ENCODE results near the gene PCDHGA11.

PCDHGA11 gene

DNA sequence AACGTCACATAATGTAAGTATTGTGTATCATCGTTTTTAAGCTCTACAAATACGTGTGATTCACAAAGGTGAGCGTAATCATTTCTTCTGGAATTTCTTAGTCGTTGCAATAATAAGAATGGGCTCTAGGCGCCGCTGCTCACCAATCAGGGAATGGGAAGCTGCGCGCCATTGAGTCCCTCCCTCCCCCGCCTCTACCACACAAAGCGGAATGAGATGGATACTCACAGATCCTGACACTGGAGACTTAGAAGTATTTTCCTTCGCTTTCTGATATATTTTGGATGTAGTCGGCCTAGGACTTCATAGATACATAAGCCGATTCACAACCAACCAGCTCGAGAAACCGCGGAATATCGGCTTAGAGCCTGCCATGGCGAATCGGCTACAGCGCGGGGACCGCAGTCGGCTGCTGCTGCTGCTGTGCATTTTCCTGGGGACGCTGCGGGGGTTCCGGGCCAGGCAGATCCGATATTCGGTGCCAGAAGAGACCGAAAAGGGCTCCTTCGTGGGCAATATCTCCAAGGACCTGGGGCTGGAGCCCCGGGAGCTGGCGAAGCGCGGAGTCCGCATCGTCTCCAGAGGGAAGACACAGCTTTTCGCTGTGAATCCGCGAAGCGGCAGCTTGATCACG is at the start of gene PCDHGA11 (continued):
- TF ChIP-seq RBAK (tag by site-specific recombination; IDR thresholded peaks at IDR 0.05): no peak
- TF ChIP-seq ZBTB17 (tag by site-specific recombination; IDR thresholded peaks at IDR 0.05): peak; percentile 81
- TF ChIP-seq ZNF549 (tag by site-specific recombination; IDR thresholded peaks at IDR 0.05): no peak
- no peak for TF ChIP-seq ZNF132 (tag by site-specific recombination; IDR thresholded peaks at IDR 0.05; ENCODE audit: borderline replicate concordance)
- no peak for TF ChIP-seq ZNF248 (tag by site-specific recombination; IDR thresholded peaks at IDR 0.05)
- no peak for TF ChIP-seq ZNF623 (tag by site-specific recombination; IDR thresholded peaks at IDR 0.05)
- no peak for TF ChIP-seq ZNF354C (tag by site-specific recombination; IDR thresholded peaks at IDR 0.05; ENCODE audit: borderline replicate concordance, low read depth)
- no peak for TF ChIP-seq ZNF138 (tag by site-specific recombination; IDR thresholded peaks at IDR 0.05; ENCODE audit: borderline replicate concordance)
- TF ChIP-seq, protein P1, sequence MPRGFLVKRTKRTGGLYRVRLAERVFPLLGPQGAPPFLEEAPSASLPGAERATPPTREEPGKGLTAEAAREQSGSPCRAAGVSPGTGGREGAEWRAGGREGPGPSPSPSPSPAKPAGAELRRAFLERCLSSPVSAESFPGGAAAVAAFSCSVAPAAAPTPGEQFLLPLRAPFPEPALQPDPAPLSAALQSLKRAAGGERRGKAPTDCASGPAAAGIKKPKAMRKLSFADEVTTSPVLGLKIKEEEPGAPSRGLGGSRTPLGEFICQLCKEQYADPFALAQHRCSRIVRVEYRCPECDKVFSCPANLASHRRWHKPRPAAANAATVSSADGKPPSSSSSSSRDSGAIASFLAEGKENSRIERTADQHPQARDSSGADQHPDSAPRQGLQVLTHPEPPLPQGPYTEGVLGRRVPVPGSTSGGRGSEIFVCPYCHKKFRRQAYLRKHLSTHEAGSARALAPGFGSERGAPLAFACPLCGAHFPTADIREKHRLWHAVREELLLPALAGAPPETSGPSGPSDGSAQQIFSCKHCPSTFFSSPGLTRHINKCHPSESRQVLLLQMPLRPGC (tag by site-specific recombination; IDR thresholded peaks at IDR 0.05): no peak
- TF ChIP-seq OSR2 (tag by site-specific recombination; IDR thresholded peaks at IDR 0.05): no peak
- TF ChIP-seq KLF16 (tag by site-specific recombination; IDR thresholded peaks at IDR 0.05): no peak
- TF ChIP-seq ZNF555 (tag by site-specific recombination; conservative IDR thresholded peaks at IDR 0.05): no peak
- no peak for TF ChIP-seq ZNF707 (tag by site-specific recombination; IDR thresholded peaks at IDR 0.05)
- TF ChIP-seq ZEB2 (tag by site-specific recombination; IDR thresholded peaks at IDR 0.05): 0 out of 2 replicates have a peak, but pooled peaks have one; percentile 21
- no peak for TF ChIP-seq TRIM28 (IDR thresholded peaks at IDR 0.05; ENCODE audit: borderline replicate concordance, low read length)
- TF ChIP-seq ZFHX2 (tag by site-specific recombination; conservative IDR thresholded peaks at IDR 0.05): no peak
- TF ChIP-seq ZNF670 (tag by site-specific recombination; IDR thresholded peaks at IDR 0.05; ENCODE audit: low read depth): no peak
- TF ChIP-seq ZNF510 (tag by site-specific recombination; IDR thresholded peaks at IDR 0.05; ENCODE audit: insufficient replicate concordance): no peak
- no peak for TF ChIP-seq ZNF223 (tag by site-specific recombination; IDR thresholded peaks at IDR 0.05)
- TF ChIP-seq ZNF350 (tag by site-specific recombination; IDR thresholded peaks at IDR 0.05): no peak
- TF ChIP-seq ZNF596 (tag by site-specific recombination; IDR thresholded peaks at IDR 0.05): no peak
- TF ChIP-seq ZNF433 (tag by site-specific recombination; IDR thresholded peaks at IDR 0.05; ENCODE audit: low read depth): no peak
- no peak for TF ChIP-seq ZNF785 (tag by site-specific recombination; IDR thresholded peaks at IDR 0.05)
- TF ChIP-seq, protein P2, sequence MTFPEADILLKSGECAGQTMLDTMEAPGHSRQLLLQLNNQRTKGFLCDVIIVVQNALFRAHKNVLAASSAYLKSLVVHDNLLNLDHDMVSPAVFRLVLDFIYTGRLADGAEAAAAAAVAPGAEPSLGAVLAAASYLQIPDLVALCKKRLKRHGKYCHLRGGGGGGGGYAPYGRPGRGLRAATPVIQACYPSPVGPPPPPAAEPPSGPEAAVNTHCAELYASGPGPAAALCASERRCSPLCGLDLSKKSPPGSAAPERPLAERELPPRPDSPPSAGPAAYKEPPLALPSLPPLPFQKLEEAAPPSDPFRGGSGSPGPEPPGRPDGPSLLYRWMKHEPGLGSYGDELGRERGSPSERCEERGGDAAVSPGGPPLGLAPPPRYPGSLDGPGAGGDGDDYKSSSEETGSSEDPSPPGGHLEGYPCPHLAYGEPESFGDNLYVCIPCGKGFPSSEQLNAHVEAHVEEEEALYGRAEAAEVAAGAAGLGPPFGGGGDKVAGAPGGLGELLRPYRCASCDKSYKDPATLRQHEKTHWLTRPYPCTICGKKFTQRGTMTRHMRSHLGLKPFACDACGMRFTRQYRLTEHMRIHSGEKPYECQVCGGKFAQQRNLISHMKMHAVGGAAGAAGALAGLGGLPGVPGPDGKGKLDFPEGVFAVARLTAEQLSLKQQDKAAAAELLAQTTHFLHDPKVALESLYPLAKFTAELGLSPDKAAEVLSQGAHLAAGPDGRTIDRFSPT (tag by site-specific recombination; IDR thresholded peaks at IDR 0.05): no peak
- TF ChIP-seq ZNF624 (tag by site-specific recombination; IDR thresholded peaks at IDR 0.05): no peak
- TF ChIP-seq, protein P3, sequence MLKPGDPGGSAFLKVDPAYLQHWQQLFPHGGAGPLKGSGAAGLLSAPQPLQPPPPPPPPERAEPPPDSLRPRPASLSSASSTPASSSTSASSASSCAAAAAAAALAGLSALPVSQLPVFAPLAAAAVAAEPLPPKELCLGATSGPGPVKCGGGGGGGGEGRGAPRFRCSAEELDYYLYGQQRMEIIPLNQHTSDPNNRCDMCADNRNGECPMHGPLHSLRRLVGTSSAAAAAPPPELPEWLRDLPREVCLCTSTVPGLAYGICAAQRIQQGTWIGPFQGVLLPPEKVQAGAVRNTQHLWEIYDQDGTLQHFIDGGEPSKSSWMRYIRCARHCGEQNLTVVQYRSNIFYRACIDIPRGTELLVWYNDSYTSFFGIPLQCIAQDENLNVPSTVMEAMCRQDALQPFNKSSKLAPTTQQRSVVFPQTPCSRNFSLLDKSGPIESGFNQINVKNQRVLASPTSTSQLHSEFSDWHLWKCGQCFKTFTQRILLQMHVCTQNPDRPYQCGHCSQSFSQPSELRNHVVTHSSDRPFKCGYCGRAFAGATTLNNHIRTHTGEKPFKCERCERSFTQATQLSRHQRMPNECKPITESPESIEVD (tag by site-specific recombination; IDR thresholded peaks at IDR 0.05): no peak
- TF ChIP-seq ZNF394 (tag by site-specific recombination; IDR thresholded peaks at IDR 0.05; ENCODE audit: borderline replicate concordance): no peak; the same call in 1 of the 2 replicates
- TF ChIP-seq ZNF501 (tag by site-specific recombination; IDR thresholded peaks at IDR 0.05): 0 out of 2 replicates have a peak, but pooled peaks have one; percentile 20
- TF ChIP-seq ZNF324 (tag by site-specific recombination; IDR thresholded peaks at IDR 0.05): no peak; the same call in 1 of the 2 replicates
- TF ChIP-seq KLF1 (tag by site-specific recombination; IDR thresholded peaks at IDR 0.05): no peak
- no peak for TF ChIP-seq HOXC10 (CRISPR knock-in tag; IDR thresholded peaks at IDR 0.05)
